Measurements from ENCODE around the gene DRD5.

GRCh38 chr4:9800848-9801247 lies 19.4 kb downstream of the DRD5 start:
- TF ChIP-seq CTCF (IDR thresholded peaks at IDR 0.05) (no peak), EZH2 (IDR thresholded peaks at IDR 0.05) (no peak)

Data from neural progenitor cell (in vitro differentiated cells).